GM12864 (cell line): Measurements from ENCODE around the gene ERBB2.

Experiments used
- DNase-seq: peaks from one replicate; pipeline ENCODE4 v3.0.0-alpha.2; 2011; ENCODE audit warnings: low read depth
- H3K4me3 ChIP-seq: 2 replicates; pipeline ENCODE4 v1.5.1; 2011; ENCODE audit warnings: mild to moderate bottlenecking, low read depth, low read length, control low read depth
- TF ChIP-seq, protein P1 (sequence below): IDR thresholded peaks from 2 replicates; pipeline ENCODE4 v1.5.1; 2011; ENCODE audit warnings: low read depth, mild to moderate bottlenecking, moderate library complexity, low read length, control low read depth, inconsistent platforms; ENCODE audit errors: missing control alignments

ERBB2 gene

GRCh38 chr17:39716073-39716818 is 16.4 kb downstream of the ERBB2 start:
- TF ChIP-seq, protein P1, sequence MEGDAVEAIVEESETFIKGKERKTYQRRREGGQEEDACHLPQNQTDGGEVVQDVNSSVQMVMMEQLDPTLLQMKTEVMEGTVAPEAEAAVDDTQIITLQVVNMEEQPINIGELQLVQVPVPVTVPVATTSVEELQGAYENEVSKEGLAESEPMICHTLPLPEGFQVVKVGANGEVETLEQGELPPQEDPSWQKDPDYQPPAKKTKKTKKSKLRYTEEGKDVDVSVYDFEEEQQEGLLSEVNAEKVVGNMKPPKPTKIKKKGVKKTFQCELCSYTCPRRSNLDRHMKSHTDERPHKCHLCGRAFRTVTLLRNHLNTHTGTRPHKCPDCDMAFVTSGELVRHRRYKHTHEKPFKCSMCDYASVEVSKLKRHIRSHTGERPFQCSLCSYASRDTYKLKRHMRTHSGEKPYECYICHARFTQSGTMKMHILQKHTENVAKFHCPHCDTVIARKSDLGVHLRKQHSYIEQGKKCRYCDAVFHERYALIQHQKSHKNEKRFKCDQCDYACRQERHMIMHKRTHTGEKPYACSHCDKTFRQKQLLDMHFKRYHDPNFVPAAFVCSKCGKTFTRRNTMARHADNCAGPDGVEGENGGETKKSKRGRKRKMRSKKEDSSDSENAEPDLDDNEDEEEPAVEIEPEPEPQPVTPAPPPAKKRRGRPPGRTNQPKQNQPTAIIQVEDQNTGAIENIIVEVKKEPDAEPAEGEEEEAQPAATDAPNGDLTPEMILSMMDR, result no peak
- no peak for DNase-seq
- no peak overlapping the region for H3K4me3 ChIP-seq

DNA sequence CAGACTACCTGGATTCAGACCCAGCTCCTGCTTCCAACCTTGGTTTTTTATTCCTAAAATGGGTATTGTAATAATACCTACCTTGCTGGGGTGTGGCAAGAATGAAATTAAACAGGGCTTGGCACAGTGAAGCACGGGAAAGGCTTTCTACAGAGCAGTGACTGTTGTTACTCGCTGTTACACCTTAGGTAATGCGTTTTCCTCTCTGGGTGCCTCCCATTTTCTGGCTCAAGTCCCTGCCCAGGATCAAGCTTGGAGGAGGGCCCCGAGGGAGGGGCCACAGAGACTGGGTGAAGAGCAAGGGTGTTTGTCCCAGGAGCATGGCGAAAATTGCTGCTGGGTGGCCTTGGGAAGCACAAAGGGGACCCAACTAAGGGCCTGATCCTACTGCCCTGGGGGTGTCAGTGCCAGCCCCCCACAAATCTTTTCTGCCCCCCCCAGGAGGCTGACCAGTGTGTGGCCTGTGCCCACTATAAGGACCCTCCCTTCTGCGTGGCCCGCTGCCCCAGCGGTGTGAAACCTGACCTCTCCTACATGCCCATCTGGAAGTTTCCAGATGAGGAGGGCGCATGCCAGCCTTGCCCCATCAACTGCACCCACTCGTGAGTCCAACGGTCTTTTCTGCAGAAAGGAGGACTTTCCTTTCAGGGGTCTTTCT is 17.1 kb downstream of the ERBB2 start:
- TF ChIP-seq, protein P1, result no peak
- no peak overlapping the region for H3K4me3 ChIP-seq
- no peak for DNase-seq

DNA sequence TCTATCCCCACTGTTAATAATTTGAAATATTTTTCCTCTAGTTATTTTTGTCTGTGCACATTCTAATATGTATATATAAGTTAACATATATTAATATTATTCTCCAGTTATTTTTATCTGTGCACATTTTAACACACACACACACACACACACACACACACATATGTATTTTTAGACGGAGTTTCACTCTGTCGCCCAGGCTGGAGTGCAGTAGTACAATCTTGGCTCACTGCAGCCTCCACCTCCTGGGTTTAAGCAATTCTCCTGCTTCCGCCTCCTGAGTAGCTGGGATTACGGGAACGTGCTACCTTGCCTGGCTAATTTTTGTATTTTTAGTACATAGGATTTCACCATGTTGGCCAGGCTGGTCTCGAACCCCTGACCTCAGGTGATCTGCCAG is 17.8 kb downstream of the ERBB2 start:
- TF ChIP-seq, protein P1, result no peak
- DNase-seq, result no peak
- no peak overlapping the region for H3K4me3 ChIP-seq

- no peak overlapping the region for H3K4me3 ChIP-seq
- TF ChIP-seq, protein P1, result no peak
- DNase-seq, result no peak
Measured at GRCh38 chr17:39719563-39720355, 19.9 kb downstream of the ERBB2 start.

DNA sequence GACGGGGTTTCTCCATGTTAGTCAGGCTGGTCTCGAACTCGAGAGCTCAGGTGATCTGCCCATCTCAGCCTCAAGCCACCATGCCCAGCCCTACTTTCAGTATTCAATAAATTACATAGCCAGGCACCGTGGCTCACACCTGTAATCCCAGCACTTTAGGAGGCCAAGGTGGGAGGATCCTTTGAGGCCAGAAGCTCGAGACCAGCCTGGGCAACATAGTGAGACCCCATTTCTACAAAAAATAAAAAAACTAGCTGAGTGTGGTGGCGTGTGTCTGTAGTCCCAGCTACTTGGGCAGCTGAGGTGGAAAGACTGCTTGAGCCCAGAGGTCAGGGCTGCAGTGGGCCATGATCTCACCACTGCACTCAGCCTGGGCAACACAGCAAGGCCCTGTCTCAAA is 22.2 kb downstream of the ERBB2 start:
- no peak for DNase-seq
- TF ChIP-seq, protein P1, result no peak
- no peak overlapping the region for H3K4me3 ChIP-seq

GRCh38 chr17:39722965-39723848 is 23.3 kb downstream of the ERBB2 start:
- H3K4me3 ChIP-seq, result no peak overlapping the region
- TF ChIP-seq, protein P1, result no peak
- DNase-seq, result no peak
